22Rv1 (cell line): ENCODE measurements around the gene SNX25.
"Not testable (repeated sequence)": the region's sequence is repeated elsewhere in the genome, so short reads cannot be mapped to it uniquely, and the experiment has no call there.

ENCODE experiments used
- H3K27ac ChIP-seq: fragments of 450-650 bp; 2 replicates; pipeline ENCODE4 v1.5.1; 2017
- CTCF ChIP-seq: fragments of 450-650 bp; IDR thresholded peaks from 2 replicates; pipeline ENCODE4 v1.5.1; 2017; ENCODE audit warnings: mild to moderate bottlenecking
- ZFX ChIP-seq: fragments of 450-650 bp; IDR thresholded peaks from 2 replicates; pipeline ENCODE4 v1.6.1; 2017; ENCODE audit warnings: antibody characterized with exemption, borderline replicate concordance

The SNX25 gene

GRCh38 chr4:185309770-185310169 is 100.4 kb downstream of the SNX25 start:
- no peak overlapping the region for H3K27ac ChIP-seq
- no peak for TF ChIP-seq CTCF
- TF ChIP-seq ZFX = no peak

GRCh38 chr4:185311113-185311888 is 101.9 kb downstream of the SNX25 start:
- no peak overlapping the region for H3K27ac ChIP-seq
- no peak for TF ChIP-seq ZFX
- TF ChIP-seq CTCF = no peak

GRCh38 chr4:185312699-185313098 is 103.3 kb downstream of the SNX25 start:
- no peak overlapping the region for H3K27ac ChIP-seq
- TF ChIP-seq CTCF (no peak), ZFX (no peak)

- H3K27ac ChIP-seq = not testable (repeated sequence)
Measured at GRCh38 chr4:185317462-185317861, 108.1 kb downstream of the SNX25 start.

GRCh38 chr4:185317880-185318279 is 108.5 kb downstream of the SNX25 start:
- H3K27ac ChIP-seq = no peak overlapping the region
- TF ChIP-seq ZFX (no peak), CTCF (no peak)

- TF ChIP-seq CTCF = no peak
- TF ChIP-seq ZFX = no peak
- no peak overlapping the region for H3K27ac ChIP-seq
Measured at GRCh38 chr4:185318679-185319078, 109.3 kb downstream of the SNX25 start.

GRCh38 chr4:185322803-185323202 is 113.4 kb downstream of the SNX25 start:
- TF ChIP-seq ZFX = no peak
- no peak overlapping the region for H3K27ac ChIP-seq

GRCh38 chr4:185323606-185324005 is 114.2 kb downstream of the SNX25 start:
- H3K27ac ChIP-seq = no peak overlapping the region
- TF ChIP-seq CTCF = no peak
- no peak for TF ChIP-seq ZFX

GRCh38 chr4:185324361-185324760 is 115.0 kb downstream of the SNX25 start:
- H3K27ac ChIP-seq = not testable (repeated sequence)

- peak overlapping the region; percentile 58 for H3K27ac ChIP-seq
Measured at GRCh38 chr4:185325721-185326120, 116.3 kb downstream of the SNX25 start.
